Inflammatory macrophage treated with lipopolysaccharide for 4 hours (primary cell): ENCODE measurements around the gene LRP1-AS.

Experiments
- DNase-seq: peaks from one replicate; pipeline ENCODE4 v3.0.0-alpha.2; 2020

Gene LRP1-AS

DNA sequence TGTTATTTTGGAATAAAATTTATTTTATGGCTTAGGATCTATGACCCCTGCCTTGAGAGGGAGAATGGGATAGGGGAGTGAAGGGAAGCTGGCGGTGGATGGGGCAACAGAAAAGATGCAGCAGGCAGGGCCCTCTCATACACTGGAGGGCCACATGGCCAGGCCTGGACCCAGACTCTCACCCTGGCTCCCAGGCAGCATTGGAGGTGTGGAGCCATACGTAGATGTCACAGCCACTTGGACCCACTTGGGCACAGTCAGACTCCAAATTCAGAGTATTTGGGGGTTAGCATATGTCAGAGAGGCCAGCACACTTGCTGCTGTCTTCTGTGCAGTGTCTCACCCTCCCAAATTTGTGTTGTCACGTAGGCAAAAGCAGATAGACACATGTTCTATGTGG, 52.0 kb downstream of the LRP1-AS start:
- no peak for DNase-seq
